Measurements from ENCODE around the gene AFAP1L2.

DNA sequence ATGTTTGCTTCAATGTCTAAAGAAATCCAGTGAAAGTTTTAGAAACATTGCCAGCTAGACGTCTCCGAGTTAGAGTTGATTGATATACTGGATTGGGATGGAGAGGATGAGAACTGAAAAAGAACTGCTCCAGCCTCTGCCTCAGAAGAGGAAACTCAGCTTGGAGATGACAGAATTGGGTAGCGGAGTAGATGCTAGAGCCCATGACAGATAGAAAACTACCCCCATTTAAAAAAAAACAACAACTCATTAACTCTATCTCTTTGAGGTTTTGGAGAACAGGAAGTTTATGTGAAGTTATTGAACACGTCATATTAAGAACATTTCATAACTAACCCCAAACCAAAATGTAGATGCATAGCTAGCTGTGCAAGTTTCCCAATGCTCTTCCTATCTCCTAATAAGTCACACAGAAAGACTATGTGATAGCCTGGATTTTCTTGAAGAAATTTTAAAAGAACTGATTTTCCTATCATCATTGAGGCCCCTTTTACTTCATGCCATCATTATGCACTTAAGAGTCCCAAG lies 28.3 kb upstream of the AFAP1L2 start:
- TF ChIP-seq POLR2G (IDR thresholded peaks at IDR 0.05; ENCODE audit: low read depth, low read length) (no peak), ZNF561 (CRISPR knock-in tag; conservative IDR thresholded peaks at IDR 0.05) (no peak), FOSL1 (tag; conservative IDR thresholded peaks at IDR 0.05) (no peak), POLR2A (conservative IDR thresholded peaks at IDR 0.05) (no peak), FIP1L1 (IDR thresholded peaks at IDR 0.05; ENCODE audit: low read depth, low read length, poor library complexity, severe bottlenecking) (no peak), FOS (IDR thresholded peaks at IDR 0.05; ENCODE audit: extremely low read depth, insufficient read length) (no peak), GATA2 (CRISPR knock-in tag; IDR thresholded peaks at IDR 0.05) (no peak), EZH2 (IDR thresholded peaks at IDR 0.05; ENCODE audit: borderline replicate concordance, low read depth, low read length) (no peak), RFX5 (IDR thresholded peaks at IDR 0.05; ENCODE audit: low read depth, low read length) (no peak), TARDBP (IDR thresholded peaks at IDR 0.05) (no peak)
- TF ChIP-seq, protein P1, sequence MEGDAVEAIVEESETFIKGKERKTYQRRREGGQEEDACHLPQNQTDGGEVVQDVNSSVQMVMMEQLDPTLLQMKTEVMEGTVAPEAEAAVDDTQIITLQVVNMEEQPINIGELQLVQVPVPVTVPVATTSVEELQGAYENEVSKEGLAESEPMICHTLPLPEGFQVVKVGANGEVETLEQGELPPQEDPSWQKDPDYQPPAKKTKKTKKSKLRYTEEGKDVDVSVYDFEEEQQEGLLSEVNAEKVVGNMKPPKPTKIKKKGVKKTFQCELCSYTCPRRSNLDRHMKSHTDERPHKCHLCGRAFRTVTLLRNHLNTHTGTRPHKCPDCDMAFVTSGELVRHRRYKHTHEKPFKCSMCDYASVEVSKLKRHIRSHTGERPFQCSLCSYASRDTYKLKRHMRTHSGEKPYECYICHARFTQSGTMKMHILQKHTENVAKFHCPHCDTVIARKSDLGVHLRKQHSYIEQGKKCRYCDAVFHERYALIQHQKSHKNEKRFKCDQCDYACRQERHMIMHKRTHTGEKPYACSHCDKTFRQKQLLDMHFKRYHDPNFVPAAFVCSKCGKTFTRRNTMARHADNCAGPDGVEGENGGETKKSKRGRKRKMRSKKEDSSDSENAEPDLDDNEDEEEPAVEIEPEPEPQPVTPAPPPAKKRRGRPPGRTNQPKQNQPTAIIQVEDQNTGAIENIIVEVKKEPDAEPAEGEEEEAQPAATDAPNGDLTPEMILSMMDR (IDR thresholded peaks at IDR 0.05 in 2 of 3, conservative IDR thresholded peaks at IDR 0.05 in 1 of 3; ENCODE audit: insufficient read depth in 2 of 3, low read depth in 1 of 3, low read length in 3 of 3): no peak
- TF ChIP-seq, protein P2, sequence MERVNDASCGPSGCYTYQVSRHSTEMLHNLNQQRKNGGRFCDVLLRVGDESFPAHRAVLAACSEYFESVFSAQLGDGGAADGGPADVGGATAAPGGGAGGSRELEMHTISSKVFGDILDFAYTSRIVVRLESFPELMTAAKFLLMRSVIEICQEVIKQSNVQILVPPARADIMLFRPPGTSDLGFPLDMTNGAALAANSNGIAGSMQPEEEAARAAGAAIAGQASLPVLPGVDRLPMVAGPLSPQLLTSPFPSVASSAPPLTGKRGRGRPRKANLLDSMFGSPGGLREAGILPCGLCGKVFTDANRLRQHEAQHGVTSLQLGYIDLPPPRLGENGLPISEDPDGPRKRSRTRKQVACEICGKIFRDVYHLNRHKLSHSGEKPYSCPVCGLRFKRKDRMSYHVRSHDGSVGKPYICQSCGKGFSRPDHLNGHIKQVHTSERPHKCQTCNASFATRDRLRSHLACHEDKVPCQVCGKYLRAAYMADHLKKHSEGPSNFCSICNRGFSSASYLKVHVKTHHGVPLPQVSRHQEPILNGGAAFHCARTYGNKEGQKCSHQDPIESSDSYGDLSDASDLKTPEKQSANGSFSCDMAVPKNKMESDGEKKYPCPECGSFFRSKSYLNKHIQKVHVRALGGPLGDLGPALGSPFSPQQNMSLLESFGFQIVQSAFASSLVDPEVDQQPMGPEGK (CRISPR knock-in tag; IDR thresholded peaks at IDR 0.05; ENCODE audit: borderline replicate concordance): no peak
- TF ChIP-seq, protein P3, sequence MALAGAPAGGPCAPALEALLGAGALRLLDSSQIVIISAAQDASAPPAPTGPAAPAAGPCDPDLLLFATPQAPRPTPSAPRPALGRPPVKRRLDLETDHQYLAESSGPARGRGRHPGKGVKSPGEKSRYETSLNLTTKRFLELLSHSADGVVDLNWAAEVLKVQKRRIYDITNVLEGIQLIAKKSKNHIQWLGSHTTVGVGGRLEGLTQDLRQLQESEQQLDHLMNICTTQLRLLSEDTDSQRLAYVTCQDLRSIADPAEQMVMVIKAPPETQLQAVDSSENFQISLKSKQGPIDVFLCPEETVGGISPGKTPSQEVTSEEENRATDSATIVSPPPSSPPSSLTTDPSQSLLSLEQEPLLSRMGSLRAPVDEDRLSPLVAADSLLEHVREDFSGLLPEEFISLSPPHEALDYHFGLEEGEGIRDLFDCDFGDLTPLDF (CRISPR knock-in tag; IDR thresholded peaks at IDR 0.05): no peak

Data from K562 (cell line).